Urothelium cell line (cell line): ENCODE results near the gene FLT4.
"Not testable (repeated sequence)": the region's sequence is repeated elsewhere in the genome, so short reads cannot be mapped to it uniquely, and the experiment has no call there.

Source experiments
- DNase-seq: peaks from one replicate; pipeline ENCODE4 v3.0.0; 2011; ENCODE audit warnings: low spot score, mixed read lengths
- FAIRE-seq: peaks from 2 replicates; lab custom pipeline; 2011; peaks lifted over from hg19 to GRCh38; lab: Jason Lieb, UNC

FLT4 gene

DNA sequence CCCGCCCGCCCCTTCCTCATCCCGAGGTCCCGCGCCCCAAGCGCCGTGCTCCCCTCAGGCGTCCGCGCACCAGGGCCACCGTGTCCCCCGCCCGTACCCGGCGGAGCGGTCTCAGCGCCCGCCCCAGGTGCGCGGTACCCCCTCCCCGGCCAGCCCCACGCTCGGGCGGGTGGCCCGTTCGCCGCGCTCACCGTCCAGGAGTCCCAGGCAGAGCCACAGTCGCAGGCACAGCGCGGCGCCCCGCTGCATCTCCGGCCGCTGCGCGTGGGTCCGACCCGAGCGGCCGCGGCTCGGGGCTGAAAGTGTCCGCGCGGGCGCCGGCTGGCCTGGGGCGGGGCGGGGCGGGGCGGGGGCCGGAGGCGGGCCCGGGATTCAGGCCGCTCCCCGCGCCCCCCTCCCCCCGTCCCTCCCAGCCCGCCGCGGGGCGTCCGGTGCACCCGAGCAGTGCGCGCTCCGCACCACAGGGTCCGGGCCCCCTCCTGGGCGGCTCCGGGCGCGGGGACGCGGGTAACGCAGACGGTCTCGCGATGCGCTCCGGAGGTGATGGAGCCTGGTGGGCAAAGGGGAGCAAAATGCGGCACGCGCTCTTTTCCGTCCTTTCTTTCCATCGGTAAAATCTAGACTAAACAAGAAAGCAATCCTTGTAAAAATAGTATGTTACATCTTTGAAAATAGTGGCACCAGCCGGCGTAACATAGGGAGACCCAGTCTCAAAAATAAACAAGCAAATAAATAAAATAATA lies at the start of gene FLT4:
Gene FLT4 (minus strand): TSS at position 304 of the 743 bp plus-strand sequence. CDS start 55 bp downstream, at position 249.
- DNase-seq (peak; percentile 79), FAIRE-seq (no peak)

DNA sequence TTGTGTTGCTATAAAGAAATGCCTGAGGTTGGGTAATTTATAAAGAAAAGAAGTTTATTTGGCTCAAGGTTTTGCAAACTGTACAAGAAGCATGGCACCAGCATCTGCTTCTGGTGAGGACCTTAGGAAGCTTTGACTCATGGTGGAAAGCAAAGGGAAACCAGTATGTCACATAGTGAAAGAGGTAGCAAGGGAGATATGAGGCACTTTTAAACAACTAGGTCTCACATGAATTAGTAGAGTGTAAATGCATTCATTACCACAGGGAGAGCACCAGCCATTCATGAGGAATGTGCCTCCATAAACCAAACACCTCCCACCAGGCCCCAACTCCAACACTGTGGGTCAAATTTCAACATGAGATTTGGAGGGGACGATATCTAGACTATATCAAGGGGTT lies 49.6 kb upstream of the FLT4 start:
- FAIRE-seq (no peak), DNase-seq (no peak)

DNA sequence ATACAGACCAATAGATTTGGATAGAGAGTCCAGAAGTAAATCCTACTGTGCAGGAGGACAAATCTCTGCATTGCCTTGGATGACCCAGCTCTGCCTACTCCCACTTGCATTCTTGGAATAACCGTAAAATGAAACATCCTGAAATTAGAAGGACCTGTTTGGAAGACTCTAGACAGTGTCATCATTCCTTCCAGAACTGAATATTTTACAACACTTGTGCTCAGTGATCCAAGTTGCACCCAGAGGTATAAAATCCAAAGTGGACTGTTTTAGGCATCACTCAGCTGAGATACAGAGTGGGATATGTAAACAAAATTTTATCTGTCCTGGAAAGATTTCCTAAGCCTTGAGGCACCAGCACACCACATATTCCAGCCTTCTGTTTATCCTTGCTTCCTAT lies 46.7 kb upstream of the FLT4 start:
- FAIRE-seq: no peak
- DNase-seq: no peak

DNA sequence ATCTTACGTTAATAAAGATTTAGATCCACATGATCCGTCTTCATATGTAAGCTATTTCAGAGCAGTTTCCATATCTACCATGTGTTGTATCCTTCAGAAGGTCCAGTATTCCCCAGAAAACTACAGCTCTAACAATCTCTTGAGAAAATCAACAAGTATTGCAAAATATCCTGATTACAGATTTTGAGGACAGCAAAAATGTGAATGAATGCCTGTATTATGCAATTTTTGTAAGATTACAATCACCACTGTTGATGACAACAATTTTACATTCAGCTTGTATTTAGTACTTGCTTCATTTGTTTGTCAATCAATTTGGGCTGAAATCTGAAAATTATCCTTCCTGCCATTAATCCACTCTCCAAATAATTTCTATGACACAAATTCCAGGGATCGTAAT lies 43.0 kb upstream of the FLT4 start:
- DNase-seq (no peak), FAIRE-seq (no peak)

DNA sequence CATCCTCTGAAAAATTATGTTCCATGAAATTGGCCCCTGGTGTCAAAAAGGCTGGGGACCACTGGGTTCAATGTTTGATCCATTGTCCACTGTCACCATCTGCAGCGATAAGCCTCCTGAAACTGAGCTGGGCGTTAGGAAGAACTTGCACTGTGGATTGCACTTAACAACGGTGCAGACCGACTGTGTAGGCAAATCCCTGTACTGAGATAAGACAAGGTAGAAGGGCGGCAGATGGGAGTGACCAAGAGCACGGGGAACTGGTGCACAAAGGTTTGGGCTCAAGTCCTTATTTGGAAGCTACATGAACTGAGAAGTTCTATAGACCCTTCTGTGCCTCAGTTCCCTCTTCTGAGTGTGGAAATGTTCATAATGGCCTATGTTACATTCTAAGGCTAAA lies 41.6 kb upstream of the FLT4 start:
- DNase-seq (no peak), FAIRE-seq (no peak)

DNA sequence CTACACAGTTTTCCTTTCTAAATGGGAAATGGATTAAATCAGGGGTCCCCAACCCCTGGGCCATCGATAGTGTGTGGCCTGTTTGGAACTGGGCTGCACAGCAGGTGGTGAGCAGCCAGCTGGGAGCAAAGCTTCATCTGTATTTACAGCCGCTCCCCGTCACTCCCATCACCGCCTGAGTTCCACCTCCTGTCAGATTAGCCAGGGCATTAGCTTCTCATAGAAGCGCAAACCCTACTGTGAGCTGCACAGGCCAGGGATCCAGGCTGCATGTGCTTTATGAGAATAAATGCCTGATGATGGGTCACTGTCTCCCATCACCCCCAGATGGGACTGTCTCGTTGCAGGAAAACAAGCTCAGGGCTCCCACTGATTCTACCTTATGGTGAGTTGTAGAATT lies 41.2 kb upstream of the FLT4 start:
- no peak for DNase-seq
- no peak for FAIRE-seq

DNA sequence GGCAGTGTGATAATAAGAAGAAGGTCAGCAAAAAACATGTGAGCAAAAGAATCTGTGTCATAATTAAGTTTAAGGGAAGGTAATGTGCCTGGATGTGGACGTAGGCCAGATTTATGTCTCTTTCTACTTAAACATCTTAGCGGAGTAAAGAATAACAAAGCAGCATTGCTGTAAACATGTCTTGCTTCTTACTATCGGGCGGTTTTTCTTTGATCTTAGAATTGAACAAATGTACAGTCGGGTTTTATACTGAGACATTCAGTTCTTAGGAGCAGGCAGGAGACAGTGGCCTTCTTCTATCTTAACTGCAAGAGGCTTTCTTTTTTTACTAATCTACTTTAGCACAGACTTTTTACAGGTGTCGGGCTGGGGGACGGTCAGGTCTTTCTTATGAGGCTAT lies 40.4 kb upstream of the FLT4 start:
- DNase-seq (no peak), FAIRE-seq (no peak)

DNA sequence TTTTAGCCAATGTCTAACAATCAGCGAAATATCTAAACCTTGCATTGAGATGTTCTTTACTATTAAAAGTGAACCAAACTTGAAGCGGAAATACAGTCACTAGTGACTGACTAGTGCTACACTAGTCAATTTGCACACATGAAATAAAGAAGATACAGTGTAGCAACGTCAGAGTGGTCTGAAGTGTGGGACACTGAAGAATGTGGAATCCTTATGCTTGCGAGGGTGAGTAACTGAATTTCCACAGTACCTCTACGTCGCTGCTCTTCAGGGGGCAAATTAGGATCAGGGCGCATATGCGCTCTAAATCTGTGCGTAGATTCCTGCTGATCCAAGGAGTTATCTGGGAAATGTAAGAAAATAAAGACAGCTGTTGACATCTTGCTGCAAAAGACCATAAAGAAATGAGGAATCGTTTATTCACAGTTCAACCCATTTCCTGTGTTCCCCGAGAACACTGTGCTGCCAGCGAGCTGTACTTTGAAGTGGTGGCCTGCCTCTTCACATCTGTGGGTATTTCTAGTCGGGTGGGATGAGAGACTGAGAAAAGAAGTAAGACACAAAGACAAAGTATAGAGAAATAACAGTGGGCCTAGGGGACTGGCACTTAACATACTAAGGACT lies 39.8 kb upstream of the FLT4 start:
- no peak for FAIRE-seq

DNA sequence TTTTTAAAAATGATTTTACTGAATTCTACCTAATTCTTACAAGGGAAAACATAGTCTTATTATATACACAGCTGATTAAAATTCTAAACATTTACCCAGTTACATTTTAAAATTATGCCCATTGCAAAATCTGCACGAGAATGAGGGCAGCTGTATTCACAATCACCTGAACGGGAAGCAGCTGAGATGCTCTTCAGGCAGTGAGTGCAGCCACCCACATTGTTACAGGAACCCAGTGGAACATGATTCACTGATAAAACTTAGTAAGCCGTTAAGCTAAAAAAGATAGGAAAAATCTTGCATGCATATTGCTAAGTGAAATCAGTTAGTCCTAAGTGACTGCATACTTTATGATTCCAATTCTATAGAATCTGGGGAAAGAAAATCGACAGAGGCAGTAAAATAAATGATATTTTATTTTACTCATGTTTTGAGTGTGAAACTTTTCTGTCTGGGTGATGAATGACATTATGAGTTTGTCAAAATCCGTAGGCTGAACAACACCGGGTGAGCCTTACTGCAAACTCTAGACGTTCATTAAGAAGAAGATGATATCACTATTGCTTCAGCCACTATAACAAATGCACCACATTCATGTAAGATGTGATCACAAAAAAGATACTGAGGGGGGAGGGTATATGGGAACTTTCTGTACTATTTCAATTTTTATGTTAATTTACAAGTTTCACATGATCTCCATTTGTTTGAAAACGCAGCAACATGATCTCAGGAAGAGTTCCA lies 39.1 kb upstream of the FLT4 start:
- FAIRE-seq (no peak), DNase-seq (no peak)

More for the DNA sequence above, 39.8 kb upstream of the FLT4 start:
- DNase-seq: no peak

DNA sequence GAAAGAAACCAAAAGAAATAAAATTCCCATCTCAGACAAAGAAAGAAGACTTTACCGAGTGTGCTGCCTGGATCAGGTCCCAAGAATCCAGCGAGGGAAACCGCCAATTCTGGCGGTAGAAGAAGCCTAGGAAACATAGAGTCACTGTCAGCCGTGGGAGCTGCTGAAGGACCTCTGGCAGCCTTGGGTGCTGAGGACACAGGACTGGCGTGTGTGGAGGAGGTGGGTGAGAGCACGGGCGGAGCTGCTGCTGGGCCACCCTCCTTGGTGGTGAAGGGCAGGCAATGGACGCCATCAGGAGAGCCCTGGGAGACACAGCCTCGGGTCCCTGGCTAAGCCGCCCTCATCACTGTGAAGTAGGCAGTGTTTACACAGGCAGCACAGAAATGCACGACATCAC lies 37.4 kb upstream of the FLT4 start:
- FAIRE-seq, DNase-seq: not testable (repeated sequence)

DNA sequence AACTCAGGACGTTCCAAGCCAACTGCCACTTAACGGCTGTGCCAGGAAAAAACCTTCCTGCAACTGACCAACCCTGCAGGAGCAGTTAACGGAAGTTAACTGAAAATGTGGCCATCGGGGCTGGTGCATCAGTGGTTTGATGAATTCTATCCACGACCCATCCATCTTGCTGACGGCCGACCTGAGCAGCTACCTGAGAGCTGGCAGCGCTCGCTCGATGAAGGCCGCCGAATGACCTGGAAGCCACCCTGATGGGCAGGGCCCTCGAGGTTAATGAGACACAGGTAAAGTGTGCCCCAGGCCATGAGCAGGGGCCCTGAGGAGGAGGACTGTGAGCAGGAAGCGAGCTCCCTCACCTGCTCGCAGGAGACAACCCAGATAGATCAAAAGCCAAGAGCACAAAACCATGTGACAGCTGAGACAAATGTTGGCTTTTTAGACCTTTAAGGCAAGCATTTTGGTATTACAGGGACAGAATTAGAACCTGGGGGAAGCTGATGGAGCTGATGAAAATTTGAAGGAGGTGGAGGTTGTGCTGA lies 35.3 kb upstream of the FLT4 start:
- DNase-seq: no peak
- no peak for FAIRE-seq

DNA sequence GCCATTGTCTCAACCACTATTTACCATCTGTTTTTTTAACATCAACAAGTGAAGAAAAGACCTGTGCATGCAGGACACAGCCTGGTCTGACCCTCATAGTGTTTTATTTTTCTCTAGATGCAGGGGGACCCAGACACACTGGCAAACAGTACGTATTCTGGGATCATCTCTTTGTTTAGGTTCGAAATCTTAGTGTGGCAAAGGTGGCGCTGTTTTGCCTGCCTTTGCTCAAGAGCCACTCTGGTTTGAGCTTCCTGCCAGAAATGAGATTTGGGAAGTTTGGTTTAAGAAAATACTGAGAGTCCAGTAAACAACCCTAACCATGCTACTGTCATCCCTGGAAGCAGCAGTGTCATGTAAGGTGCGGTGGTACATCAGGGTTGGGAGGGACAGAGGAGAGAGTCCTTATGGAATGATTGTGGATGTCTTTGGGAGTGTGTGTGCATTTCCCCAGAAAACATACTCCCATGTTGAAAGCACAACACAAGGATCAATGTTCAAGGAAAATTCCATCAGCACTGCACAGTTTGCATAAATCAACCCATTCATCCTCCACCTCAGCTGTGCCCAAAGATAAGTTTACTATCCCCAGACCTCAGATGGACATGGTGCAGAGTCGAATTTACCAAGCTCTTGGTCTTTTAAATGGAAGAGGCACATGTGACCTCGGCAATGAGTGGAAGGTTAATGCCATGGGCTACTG lies 34.0 kb upstream of the FLT4 start:
- no peak for DNase-seq
- no peak for FAIRE-seq

DNA sequence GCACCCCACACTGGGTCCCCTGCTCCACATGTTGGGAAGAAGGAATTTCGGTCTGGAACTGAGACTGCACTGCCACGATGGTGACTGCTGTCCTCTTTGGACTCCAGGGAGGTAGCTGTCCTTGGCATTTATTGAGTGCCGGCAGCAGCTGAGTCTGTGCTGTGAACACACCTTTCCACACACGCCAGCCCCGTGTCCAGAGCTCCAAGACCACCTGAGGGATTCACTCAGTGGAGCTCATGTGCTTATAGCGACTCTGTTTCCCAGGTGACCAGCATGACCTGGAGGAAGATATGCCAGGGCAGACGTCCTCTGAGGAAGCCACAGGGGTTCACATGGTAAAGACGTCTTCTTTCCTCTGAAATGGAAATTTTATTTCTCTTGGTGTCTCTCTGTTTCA lies 33.2 kb upstream of the FLT4 start:
- DNase-seq (no peak), FAIRE-seq (no peak)

DNA sequence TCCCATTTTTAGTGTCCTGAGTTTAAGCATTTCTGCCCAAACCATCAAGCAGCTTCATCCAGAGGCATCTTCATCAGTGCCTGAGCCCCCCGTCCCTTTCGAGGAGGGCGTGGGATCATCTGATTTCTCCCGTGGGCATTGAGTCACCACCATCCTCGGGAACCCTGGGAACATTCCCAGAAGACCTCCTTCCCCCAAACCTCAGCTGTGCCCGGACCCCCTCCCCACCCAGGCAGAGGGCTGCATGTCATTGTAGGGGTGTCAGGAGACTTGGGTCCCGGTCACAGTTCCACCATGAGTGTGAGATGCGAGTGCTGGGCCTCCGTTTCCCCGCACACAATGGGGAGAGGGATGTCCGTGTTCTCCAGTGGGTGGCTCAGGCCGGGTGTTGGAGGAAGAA lies 32.6 kb upstream of the FLT4 start:
- not testable (repeated sequence) for DNase-seq, FAIRE-seq

DNA sequence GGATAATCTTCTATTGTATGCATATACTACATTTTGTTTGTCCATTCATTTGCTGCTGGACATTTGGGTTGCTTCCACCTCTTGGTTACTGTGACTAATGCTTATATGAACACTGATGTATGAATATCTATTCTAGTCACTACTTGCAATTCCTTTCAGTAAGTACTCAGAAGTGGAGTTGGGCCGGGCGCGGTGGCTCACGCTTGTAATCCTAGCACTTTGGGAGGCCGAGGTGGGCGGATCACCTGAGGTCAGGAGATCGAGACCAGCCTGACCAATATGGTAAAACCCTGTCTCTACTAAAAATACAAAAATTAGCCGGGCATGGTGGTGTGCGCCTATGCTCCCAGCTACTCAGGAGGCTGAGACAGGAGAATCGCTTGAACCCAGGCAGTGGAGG lies 28.9 kb upstream of the FLT4 start:
- FAIRE-seq, DNase-seq: not testable (repeated sequence)

DNA sequence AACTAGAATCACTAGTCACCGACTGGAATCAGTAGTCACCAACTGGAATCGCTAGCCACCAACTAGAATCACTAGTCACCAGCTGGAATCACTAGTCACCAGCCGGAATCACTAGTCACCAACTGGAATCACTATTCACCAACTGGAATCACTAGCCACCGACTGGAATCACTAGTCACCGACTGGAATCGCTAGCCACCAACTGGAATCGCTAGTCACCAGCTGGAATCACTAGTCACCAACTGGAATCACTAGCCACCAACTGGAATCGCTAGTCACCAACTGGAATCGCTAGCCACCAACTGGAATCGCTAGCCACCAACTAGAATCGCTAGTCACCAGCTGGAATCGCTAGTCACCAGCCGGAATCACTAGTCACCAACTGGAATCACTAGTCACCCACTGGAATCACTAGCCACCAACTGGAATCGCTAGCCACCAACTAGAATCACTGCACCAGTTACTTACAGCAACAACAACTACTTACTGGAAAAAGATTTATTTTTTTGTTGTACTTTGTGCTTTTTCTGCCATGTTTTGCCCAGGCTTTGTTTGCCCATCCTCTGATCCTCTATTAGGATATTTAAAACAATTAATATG lies 25.7 kb upstream of the FLT4 start:
- FAIRE-seq (no peak), DNase-seq (no peak)

DNA sequence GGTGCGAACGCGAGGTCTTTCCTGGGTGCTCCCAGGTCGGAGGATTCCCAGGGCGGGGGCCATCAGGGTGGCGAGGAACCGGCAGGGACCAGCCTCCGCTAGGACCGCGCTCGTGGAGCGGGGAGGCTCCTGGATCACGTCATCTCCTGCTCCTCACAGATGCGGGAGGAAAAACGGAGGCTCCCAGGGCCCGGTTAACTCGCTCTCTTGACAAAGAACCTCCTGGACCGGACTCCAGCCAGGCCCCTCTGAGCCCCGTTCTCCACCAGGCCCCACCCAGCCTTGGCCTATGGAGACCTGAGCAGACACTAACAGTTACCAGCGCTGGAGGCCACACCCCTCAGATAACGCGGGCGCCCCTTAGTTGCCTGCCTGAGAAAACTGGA lies 24.7 kb upstream of the FLT4 start:
- DNase-seq, FAIRE-seq: not testable (repeated sequence)

DNA sequence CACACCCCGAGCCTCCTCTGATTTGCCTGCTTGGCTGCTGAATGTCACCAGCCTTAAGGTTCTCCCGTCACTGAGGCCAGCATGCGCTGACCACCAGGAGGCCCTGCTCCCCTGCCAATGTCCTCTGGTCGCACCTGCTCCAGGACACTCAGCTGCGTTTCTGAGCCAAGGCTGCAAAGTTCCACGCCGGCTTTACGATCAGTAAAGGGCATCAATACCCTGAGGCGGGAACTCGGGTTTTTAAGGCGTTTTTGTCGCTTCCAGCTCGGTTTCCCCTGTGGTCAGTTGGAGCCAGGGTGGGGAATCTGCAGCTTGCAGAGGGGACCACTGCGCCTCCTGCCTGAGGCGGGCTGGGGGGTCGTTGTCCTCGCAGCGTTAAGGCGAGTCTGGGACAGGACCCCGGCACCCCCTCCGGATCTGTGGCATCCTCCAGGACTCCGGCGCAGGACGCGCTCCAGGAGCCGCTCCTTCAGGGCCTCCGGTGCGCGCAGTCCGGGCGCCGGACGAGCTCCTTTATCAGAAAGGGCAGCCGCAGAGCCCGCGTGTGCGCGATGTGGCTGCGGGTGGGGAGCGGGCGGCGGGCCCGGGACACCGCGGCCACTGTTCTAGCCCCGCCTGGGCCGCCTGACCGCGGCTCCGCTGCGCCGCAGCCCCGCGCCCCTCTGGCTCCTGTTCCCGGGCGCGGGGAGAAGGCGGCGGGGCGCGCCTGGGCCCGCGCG lies 24.1 kb upstream of the FLT4 start:
- FAIRE-seq (no peak), DNase-seq (no peak)

DNA sequence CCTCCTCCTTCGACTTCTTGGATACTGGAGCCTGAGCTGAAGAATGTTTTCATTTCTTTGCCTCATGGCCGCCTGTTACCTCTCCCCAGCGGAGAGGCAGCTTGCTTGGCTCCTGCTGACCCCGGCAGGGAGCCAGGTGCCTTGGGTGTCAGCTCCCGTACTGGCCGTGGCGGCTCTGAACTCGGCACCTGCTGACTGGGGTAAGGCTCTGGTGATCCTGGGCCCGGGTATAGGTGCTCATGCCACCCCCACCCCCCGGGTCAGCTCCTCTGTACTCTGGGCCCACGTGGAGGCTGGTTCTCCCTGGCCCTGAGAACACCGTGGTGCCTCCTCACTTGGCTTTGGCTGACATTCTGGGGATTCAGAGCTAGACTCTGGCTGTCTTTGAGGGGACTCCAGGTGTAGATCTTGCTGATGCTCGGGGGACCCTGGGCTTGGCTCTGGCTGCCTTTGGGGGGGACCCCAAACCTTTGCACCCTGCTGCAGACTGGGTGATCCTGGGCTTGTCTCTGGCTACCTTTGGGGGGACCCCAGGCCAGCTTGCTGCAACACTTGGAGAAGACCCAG lies 22.6 kb upstream of the FLT4 start:
- not testable (repeated sequence) for FAIRE-seq, DNase-seq
